Stimulated activated memory B cell treated with anti-CD40 and anti-IgM and Interleukin-4, amounts not matched to agents 10 μg/mL and 1 μg/mL and 100 μg/mL, for 72 hours (primary cell): ENCODE measurements around the gene SKP1.

Experiments used
- ATAC-seq: fragments of 150-1000 bp; cut with Tn5 transposase; 2 replicates; pipeline ENCODE4 v1.10.0; 2021
- H3K27ac Mint-ChIP-seq: one replicate; pipeline ENCODE4 v1.8.0; 2022; ENCODE audit warnings: mild to moderate bottlenecking, mixed read lengths
- H3K27me3 Mint-ChIP-seq: one replicate; pipeline ENCODE4 v1.8.0; 2022; ENCODE audit warnings: mixed read lengths
- H3K36me3 Mint-ChIP-seq: one replicate; pipeline ENCODE4 v1.8.0; 2022; ENCODE audit warnings: mixed read lengths
- H3K4me1 Mint-ChIP-seq: one replicate; pipeline ENCODE4 v1.8.0; 2022; ENCODE audit warnings: mixed read lengths
- H3K4me3 Mint-ChIP-seq: one replicate; pipeline ENCODE4 v1.8.0; 2022; ENCODE audit warnings: mild to moderate bottlenecking, moderate library complexity, mixed read lengths
- H3K9me3 Mint-ChIP-seq: one replicate; pipeline ENCODE4 v1.8.0; 2022; ENCODE audit warnings: mixed read lengths

Gene SKP1

DNA sequence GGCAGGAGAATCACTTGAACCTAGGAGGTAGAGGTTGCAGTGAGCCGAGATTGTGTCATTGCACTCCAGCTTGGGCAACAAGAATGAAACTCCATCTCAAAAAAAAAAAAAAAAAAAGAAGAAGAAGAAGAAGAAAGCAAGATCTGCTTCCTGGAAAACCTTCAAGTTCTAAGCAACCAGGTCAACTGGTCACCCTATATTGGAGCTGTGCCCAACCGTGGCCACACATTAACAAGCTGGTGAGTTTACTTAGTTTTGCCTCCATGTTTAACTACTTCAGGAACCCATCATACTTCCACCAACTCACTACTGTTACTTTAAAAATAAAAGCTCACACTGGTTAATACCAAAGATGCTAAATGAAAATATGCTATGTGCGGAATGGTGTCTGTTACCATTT, 12.3 kb upstream of the SKP1 start:
- Mint-ChIP-seq H3K4me3 (no peak overlapping the region), H3K9me3 (no peaks in the 10 kb centered on the region), H3K27ac (no peak overlapping the region), H3K27me3 (no peaks in the 10 kb centered on the region), H3K36me3 (no peaks in the 10 kb centered on the region), H3K4me1 (peaks cover 7% of the 10 kb centered on the region)
- no peak for ATAC-seq

- Mint-ChIP-seq H3K27me3 (no peaks in the 10 kb centered on the region), H3K4me3 (no peak overlapping the region), H3K9me3 (no peaks in the 10 kb centered on the region), H3K27ac (no peak overlapping the region), H3K4me1 (peaks cover 7% of the 10 kb centered on the region), H3K36me3 (no peaks in the 10 kb centered on the region)
- no peak for ATAC-seq
Observed at GRCh38 chr5:134188092-134188491, 11.3 kb upstream of the SKP1 start.

GRCh38 chr5:134184155-134185135, 7.7 kb upstream of the SKP1 start:
- Mint-ChIP-seq H3K4me3 (no peak overlapping the region), H3K4me1 (peaks cover 7% of the 10 kb centered on the region), H3K27ac (no peak overlapping the region), H3K27me3 (no peaks in the 10 kb centered on the region), H3K9me3 (no peaks in the 10 kb centered on the region), H3K36me3 (no peaks in the 10 kb centered on the region)
- ATAC-seq: peak; percentile 92

DNA sequence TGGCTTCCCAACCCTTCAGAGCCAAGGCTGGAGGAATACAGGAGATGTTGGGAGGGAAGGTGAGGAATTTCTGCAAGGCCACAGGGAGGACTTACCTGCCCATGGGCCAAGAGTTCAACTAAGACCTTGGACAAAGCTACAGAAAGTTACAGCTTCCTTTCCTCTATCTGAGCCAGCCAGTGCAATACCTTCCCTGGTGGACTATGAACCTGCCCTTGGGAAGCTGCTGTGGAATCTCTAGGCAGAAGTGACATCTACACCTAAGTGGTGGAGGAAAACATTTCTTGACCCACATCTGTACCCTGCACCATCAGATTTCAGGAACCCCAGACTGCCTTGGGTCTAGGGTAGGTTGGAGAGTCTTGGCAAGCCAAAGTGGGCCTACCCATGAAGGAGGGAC, 6.7 kb upstream of the SKP1 start:
- Mint-ChIP-seq H3K27ac (no peak overlapping the region), H3K9me3 (no peaks in the 10 kb centered on the region), H3K4me3 (no peak overlapping the region), H3K4me1 (peaks cover 6% of the 10 kb centered on the region), H3K27me3 (no peaks in the 10 kb centered on the region), H3K36me3 (no peaks in the 10 kb centered on the region)
- ATAC-seq: no peak

DNA sequence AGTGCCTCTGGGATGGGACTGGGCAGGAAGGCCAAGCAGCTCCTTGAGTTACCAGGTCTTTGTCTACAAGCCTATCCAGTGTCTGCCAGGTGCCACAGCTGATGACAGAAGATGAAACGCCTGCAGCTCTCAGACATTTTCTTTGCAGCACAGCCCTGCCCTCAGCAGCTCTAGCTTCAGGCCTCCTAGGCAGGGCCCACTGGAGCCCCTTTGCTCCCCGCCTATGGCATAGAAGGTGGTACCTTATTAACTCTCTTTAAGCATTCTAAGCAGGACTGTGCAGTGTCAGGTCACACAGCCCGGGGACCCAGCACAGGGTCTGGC, 1.3 kb upstream of the SKP1 start:
- no peak for ATAC-seq
- Mint-ChIP-seq H3K36me3 (peaks cover 5% of the 10 kb centered on the region), H3K27ac (peak overlapping the region; percentile 98), H3K27me3 (no peaks in the 10 kb centered on the region), H3K4me1 (peaks cover 26% of the 10 kb centered on the region), H3K4me3 (peak overlapping the region; percentile 92), H3K9me3 (no peaks in the 10 kb centered on the region)

- H3K36me3 Mint-ChIP-seq: peaks cover 9% of the 10 kb centered on the region
- H3K4me1 Mint-ChIP-seq: peaks cover 27% of the 10 kb centered on the region
- ATAC-seq: peak; percentile 55
- peak overlapping the region; percentile 92 for H3K4me3 Mint-ChIP-seq
- no peaks in the 10 kb centered on the region for H3K9me3 Mint-ChIP-seq
- H3K27me3 Mint-ChIP-seq: no peaks in the 10 kb centered on the region
- H3K27ac Mint-ChIP-seq: peak overlapping the region; percentile 98
Observed at GRCh38 chr5:134177369-134178095, 782 bp upstream of the SKP1 start.

DNA sequence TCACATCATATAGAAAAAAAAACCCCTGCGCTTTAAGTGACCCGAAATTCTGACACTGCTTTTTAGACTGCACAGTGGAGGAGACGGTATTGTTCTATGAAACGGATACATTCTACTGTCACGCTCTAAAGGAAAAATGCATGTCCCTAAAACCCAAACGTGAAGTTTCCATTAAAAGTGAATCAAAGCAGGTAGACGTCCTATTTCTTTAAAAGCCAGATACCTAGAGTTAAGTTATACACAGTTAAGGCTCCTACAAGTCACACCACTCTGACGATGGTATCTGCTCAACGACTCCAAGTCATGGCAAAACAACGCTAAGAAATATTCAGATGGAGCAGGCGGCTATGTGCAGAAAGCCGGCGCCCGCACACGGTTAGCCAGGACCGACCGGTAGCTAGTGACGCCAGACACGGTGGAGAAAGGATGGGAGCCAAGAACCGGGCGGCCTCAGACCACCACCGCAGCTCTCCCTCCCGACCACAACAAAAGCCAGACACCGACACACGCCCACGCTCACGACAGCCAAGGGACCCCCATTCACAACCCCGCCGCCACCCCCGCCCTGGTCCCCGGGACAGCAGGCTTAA, 734 bp downstream of the SKP1 start:
- Mint-ChIP-seq H3K4me1 (peaks cover 39% of the 10 kb centered on the region), H3K9me3 (no peaks in the 10 kb centered on the region), H3K27me3 (no peaks in the 10 kb centered on the region), H3K36me3 (peaks cover 23% of the 10 kb centered on the region), H3K4me3 (peak overlapping the region; percentile 92), H3K27ac (peak overlapping the region; percentile 98)
- ATAC-seq: peak; percentile 40

DNA sequence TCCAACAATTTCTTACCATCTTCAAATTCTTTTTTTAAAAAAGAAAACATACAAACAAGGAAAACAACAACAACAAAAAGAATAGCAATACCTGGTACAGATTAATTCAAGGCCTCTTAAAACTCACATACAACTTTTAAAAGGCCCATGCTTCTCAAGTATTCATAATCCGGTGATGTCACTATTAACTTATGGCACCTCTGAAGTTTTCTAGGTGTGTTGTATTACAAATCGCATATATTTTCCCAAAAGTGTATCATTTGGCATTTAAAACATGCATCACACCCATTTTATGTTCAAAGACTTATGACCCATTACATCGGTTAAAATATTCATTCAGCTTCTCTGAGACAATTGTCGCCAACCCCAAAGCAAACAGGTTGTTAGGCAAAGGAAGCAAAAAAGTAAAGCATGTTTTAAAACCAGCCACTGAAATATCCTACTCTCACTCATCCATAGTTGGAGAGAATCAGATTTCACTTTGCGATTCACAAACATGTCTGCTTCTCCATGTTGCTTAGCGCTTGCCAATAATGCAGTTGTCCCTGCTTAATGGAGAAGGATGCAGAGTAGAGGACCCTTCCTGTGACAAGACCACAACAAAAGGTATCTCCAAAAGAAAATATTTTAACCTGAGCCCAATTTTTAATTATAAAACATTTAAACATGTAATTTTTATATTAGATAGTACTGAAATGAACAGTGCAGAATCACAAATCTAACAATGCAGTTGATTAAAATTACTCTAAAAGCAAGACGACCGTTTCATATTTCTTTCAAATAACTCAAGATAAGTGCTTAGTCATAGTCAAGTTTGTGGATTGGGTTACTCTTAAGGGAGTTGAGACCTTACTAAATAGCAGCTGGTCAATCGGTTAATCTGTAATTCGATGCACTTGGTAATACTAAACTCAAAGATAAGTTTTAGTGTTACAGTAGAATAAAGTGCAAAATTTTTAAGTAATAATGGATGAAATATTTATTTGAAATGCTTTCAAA, 1.6 kb downstream of the SKP1 start:
- Mint-ChIP-seq H3K9me3 (no peaks in the 10 kb centered on the region), H3K27ac (peak overlapping the region; percentile 98), H3K36me3 (peaks cover 24% of the 10 kb centered on the region), H3K4me1 (peaks cover 40% of the 10 kb centered on the region), H3K27me3 (no peaks in the 10 kb centered on the region), H3K4me3 (peak overlapping the region; percentile 92)
- no peak for ATAC-seq

GRCh38 chr5:134171972-134172371, 4.8 kb downstream of the SKP1 start:
- ATAC-seq: no peak
- no peaks in the 10 kb centered on the region for H3K27me3 Mint-ChIP-seq
- no peaks in the 10 kb centered on the region for H3K9me3 Mint-ChIP-seq
- no peak overlapping the region for H3K4me3 Mint-ChIP-seq
- H3K27ac Mint-ChIP-seq: no peak overlapping the region
- H3K36me3 Mint-ChIP-seq: peaks cover 42% of the 10 kb centered on the region
- peaks cover 47% of the 10 kb centered on the region for H3K4me1 Mint-ChIP-seq

DNA sequence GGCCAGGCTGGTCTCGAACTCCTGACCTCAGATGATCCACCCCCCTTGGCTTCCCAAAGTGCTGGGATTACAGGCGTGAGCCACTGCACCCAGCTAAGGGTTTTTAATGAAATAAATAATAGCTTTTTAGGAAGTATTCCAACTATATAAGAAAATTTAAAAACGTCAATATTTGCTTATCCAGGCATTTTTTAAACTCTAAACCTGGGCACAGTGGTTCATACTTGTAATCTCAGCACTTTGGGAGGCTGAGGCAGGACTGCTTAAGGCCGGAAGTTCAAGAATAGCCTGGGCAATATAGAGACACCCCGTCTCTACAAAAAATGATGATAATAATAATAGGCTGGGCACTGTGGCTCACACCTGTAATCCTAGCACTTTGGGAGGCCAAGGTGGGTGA, 14.2 kb downstream of the SKP1 start:
- Mint-ChIP-seq H3K36me3 (peaks cover 68% of the 10 kb centered on the region), H3K27ac (no peak overlapping the region), H3K4me3 (no peak overlapping the region), H3K4me1 (peaks cover 17% of the 10 kb centered on the region), H3K9me3 (no peaks in the 10 kb centered on the region), H3K27me3 (no peaks in the 10 kb centered on the region)
- no peak for ATAC-seq

DNA sequence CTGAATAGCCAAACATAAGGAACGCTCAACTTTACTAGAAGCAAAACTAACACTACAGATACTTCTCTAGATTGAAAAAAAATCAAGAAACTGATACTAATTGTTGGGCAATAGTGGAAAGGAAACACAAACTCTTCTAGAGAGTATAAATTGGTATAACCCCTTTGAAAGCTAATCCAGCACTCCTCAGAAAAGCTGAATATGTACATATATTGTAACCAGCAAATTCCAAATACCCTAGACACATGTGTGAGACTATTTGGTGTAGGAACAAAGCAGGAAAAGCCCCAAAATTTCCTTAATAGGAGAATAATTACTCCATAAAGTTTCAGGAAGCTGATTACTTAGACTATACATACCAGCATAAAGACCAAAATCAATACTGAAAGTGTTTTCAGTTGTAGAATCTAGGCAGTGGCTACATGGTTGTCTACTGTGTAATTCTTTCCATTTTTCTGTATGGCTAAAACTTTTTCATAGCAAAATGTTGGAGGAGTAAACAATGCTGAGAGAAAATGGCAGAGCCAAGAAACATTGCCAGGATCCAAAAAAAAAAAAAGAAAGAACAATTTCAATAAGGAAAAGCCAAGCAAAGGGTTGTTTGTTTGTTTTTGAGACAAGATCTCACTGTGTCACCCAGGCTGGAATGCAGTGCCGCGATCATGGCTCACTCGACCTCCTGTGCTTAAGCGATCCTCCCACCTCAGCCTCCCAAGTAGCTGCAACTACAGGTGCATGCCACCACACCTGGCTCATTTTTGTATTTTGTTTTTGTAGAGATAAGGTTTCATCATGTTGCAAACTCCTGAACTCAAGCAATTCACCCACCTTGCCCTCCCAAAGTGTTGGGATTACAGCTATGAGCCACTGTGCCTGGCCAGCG, 15.0 kb downstream of the SKP1 start:
- H3K27me3 Mint-ChIP-seq: no peaks in the 10 kb centered on the region
- H3K9me3 Mint-ChIP-seq: no peaks in the 10 kb centered on the region
- ATAC-seq: no peak
- H3K36me3 Mint-ChIP-seq: peaks cover 62% of the 10 kb centered on the region
- no peak overlapping the region for H3K4me3 Mint-ChIP-seq
- H3K27ac Mint-ChIP-seq: no peak overlapping the region
- peaks cover 14% of the 10 kb centered on the region for H3K4me1 Mint-ChIP-seq

DNA sequence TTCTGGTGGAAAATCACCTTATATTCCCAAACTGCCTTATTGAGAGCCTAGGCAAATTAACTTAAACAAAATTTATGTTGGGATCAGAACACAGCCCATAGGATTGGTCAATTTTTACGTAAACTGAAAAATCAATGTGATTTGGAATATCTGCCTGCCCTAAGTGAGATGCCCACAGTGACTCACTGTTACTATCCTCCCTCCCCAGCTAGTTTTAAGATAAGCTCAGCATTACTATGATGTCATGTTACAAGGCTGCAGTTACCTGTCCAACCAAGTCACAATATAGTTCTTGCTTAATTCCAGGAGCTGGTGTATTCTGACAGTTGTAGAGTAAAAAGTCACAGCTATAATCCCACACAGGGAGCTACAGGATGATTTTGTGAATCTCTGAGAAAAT, 23.1 kb downstream of the SKP1 start:
- Mint-ChIP-seq H3K4me3 (no peak overlapping the region), H3K36me3 (peaks cover 53% of the 10 kb centered on the region), H3K27me3 (no peaks in the 10 kb centered on the region), H3K4me1 (peaks cover 6% of the 10 kb centered on the region), H3K9me3 (no peaks in the 10 kb centered on the region), H3K27ac (no peak overlapping the region)
- ATAC-seq: no peak

GRCh38 chr5:134153241-134153640, 23.5 kb downstream of the SKP1 start:
- Mint-ChIP-seq H3K27me3 (no peaks in the 10 kb centered on the region), H3K4me3 (no peak overlapping the region), H3K36me3 (peaks cover 49% of the 10 kb centered on the region), H3K9me3 (no peaks in the 10 kb centered on the region), H3K4me1 (peaks cover 6% of the 10 kb centered on the region), H3K27ac (no peak overlapping the region)
- ATAC-seq: no peak
